GM12878 (cell line): ENCODE results near the gene COL18A1. TPM values are rescaled to one million over a fixed set of nuclear protein-coding genes. Genes with fewer than 3 reads are reported as not detected.
"Not testable (repeated sequence)": the region's sequence is repeated elsewhere in the genome, so short reads cannot be mapped to it uniquely, and the experiment has no call there.

ENCODE experiments used
- ATAC-seq: fragments of 200-7000 bp; cut with Tn5 transposase; 3 replicates; pipeline ENCODE4 v1.9.1; 2020; ENCODE audit warnings: mild to moderate bottlenecking, moderate library complexity
- BruUV-seq: library from RNA; stranded (reverse); fragments of 400-500 nt; replicated peaks from 2 replicates; lab custom pipeline; 2021; lab: Mats Ljungman, UMichigan
- CTCF ChIA-PET: fragments of 300-600 bp; sonication (Branson Sonifier 250); formaldehyde crosslinking; extraction: SDS; loops from one replicate; lab custom pipeline; 2021; ENCODE audit warnings: inconsistent platforms; lab: Yijun Ruan, JAX
- POLR2A ChIA-PET: fragments of 350-600 bp; formaldehyde crosslinking; extraction: SDS; loops from one replicate; lab custom pipeline; 2021; ENCODE audit warnings: inconsistent platforms; lab: Charles Lee
- RAD21 ChIA-PET: fragments of 300-600 bp; sonication (Branson Sonifier 250); formaldehyde crosslinking; loops from one replicate; lab custom pipeline; 2023; ENCODE audit warnings: antibody characterized with exemption; ENCODE audit not compliant: unreplicated experiment; lab: Charles Lee
- SMC1A ChIA-PET: fragments of 300-600 bp; sonication (Branson Sonifier 250); formaldehyde crosslinking; loops from one replicate; lab custom pipeline; 2023; ENCODE audit not compliant: unreplicated experiment, uncharacterized antibody; lab: Charles Lee
- DNase-seq: peaks from one replicate; pipeline ENCODE4 v3.0.0-alpha.2; 2011; ENCODE audit warnings: low read depth, low spot score
- FAIRE-seq: peaks from 3 replicates; lab custom pipeline; 2011; peaks lifted over from hg19 to GRCh38; lab: Jason Lieb, UNC
- H2AFZ ChIP-seq: 2 replicates; pipeline ENCODE4 v1.6.0; 2011; ENCODE audit warnings: low read depth, low read length, control low read depth; ENCODE audit not compliant: control insufficient read depth
- H3K27ac ChIP-seq: 2 replicates; pipeline ENCODE4 v1.5.1; 2011; ENCODE audit warnings: control low read depth; ENCODE audit not compliant: control insufficient read depth, insufficient read depth
- H3K27me3 ChIP-seq, 2 experiments: replicated peaks in 1 of 2; 2 replicates each; pipeline versions ENCODE4 v1.6.0 to v1.6.1; 2011; ENCODE audit warnings: low read length in 1 of 2; ENCODE audit not compliant: control insufficient read depth in 2 of 2, insufficient read depth in 2 of 2
- H3K36me3 ChIP-seq, 2 experiments: 2 replicates each; pipeline ENCODE4 v1.5.1; 2011; ENCODE audit warnings: low read length in 1 of 2; ENCODE audit not compliant: control insufficient read depth in 2 of 2, insufficient read depth in 2 of 2
- H3K4me1 ChIP-seq: 2 replicates; pipeline ENCODE4 v1.6.1; 2011; ENCODE audit warnings: mild to moderate bottlenecking, low read length, moderate library complexity, mixed read lengths; ENCODE audit not compliant: control insufficient read depth, insufficient read depth
- H3K4me2 ChIP-seq: 2 replicates; pipeline ENCODE4 v1.6.0; 2011; ENCODE audit warnings: control low read depth; ENCODE audit not compliant: control insufficient read depth, insufficient read depth
- H3K4me3 ChIP-seq: fragments of 200-600 bp; sonication (generic); 2 replicates; pipeline ENCODE4 v1.5.1; 2016
- H3K79me2 ChIP-seq: 2 replicates; pipeline ENCODE4 v1.6.0; 2011; ENCODE audit warnings: low read length; ENCODE audit not compliant: control insufficient read depth, insufficient read depth
- H3K9ac ChIP-seq: 2 replicates; pipeline ENCODE4 v1.8.0; 2011; ENCODE audit warnings: low read length, control low read depth, mixed read lengths; ENCODE audit not compliant: control insufficient read depth, insufficient read depth
- H3K9me3 ChIP-seq: replicated peaks from 3 replicates; pipeline ENCODE4 v1.5.1; 2011; ENCODE audit warnings: mild to moderate bottlenecking, low read length; ENCODE audit not compliant: control insufficient read depth, insufficient read depth
- H4K20me1 ChIP-seq: 2 replicates; pipeline ENCODE4 v1.6.0; 2011; ENCODE audit not compliant: control insufficient read depth, insufficient read depth
- CREM ChIP-seq: IDR thresholded peaks from 2 replicates; pipeline ENCODE4 v1.6.1; 2014; ENCODE audit warnings: antibody characterized with exemption, low read depth
- USF1 ChIP-seq: IDR thresholded peaks from 2 replicates; pipeline ENCODE4 v1.6.1; 2011; ENCODE audit warnings: borderline replicate concordance, low read depth, mild to moderate bottlenecking, moderate library complexity, mixed read lengths, low read length; ENCODE audit not compliant: insufficient read depth; ENCODE audit errors: extremely low read length
- WGBS: methylation state at CpG from one replicate; pipeline ENCODE4 v1.1.6; 2016; ENCODE audit warnings: low lambda C conversion rate; ENCODE audit not compliant: insufficient replicate concordance, insufficient coverage; ENCODE audit errors: missing lambda C conversion rate; 5-methylcytosine and 5-hydroxymethylcytosine counted together
- in situ Hi-C: fragments of 300-500 bp; cut with MboI; formaldehyde crosslinking; loops from 9 replicates; pipeline ENCODE4 v1.14.3; 2018; ENCODE audit warnings: mixed read lengths
- intact Hi-C: fragments of 100-400 bp; cut with micrococcal nuclease; formaldehyde crosslinking; loops from one replicate; pipeline ENCODE4 v1.14.2; 2022; ENCODE audit not compliant: unreplicated experiment
- polyA plus RNA-seq, 11 experiments: library from polyadenylated mRNA; depleted of rRNA in 4 of 11; unstranded in 6 of 11; stranded (reverse) in 5 of 11; fragments of >200 nt; fragmentation: Nextera tagmentation in 4 of 11; fragmentation: Illumina TruSeq in 1 of 11; extraction: Ambion mirVana in 4 of 11; extraction: Trizol in 1 of 11; gene quantifications; 1 replicate in 1 of 11; 2 replicates in 10 of 11; pipeline versions ENCODE4 v1.2.1 to v1.2.3, GENCODE V29; 2011 to 2016; ENCODE audit warnings: inconsistent platforms in 2 of 11, missing spikeins in 2 of 11, low read depth in 1 of 11
- total RNA-seq, 4 experiments: library from RNA; depleted of rRNA in 3 of 4; stranded (reverse); fragments of >200 nt in 3 of 4; fragmentation: Illumina TruSeq in 1 of 4; extraction: Trizol in 1 of 4; gene quantifications; 2 replicates each; pipeline versions ENCODE4 v1.2.1 to v1.2.3, GENCODE V29; 2013 to 2021

Gene COL18A1
- total and polyA plus RNA-seq, 10 of the 15 experiments (the other 5 are each of a cell fraction or from before 2014, with no cell fraction given) = under 0.01 to 0.49 (median 0.09) TPM; not detected in 3

GRCh38 chr21:45362748-45363145 lies 42.2 kb upstream of the COL18A1 start:
- Histone ChIP-seq H3K36me3 (no peaks in the 10 kb centered on the region), H3K4me2 (no peak overlapping the region), H3K9me3 (no peaks in the 10 kb centered on the region), H3K4me1 (no peaks in the 10 kb centered on the region), H4K20me1 (no peaks in the 10 kb centered on the region), H3K4me3 (no peak overlapping the region), H2AFZ (no peak overlapping the region), H3K9ac (no peak overlapping the region), H3K27me3 (no peaks in the 10 kb centered on the region), H3K27ac (no peak overlapping the region), H3K79me2 (no peaks in the 10 kb centered on the region)
- RAD21 ChIA-PET = no interaction called here
- no peak for TF ChIP-seq USF1
- TF ChIP-seq CREM = no peak
- ATAC-seq = no peak
- BruUV-seq = no TSS peak
- CTCF ChIA-PET = no interaction called here
- intact Hi-C loops = no loop called here
- DNase-seq = no peak
- SMC1A ChIA-PET = no interaction called here
- no peak for FAIRE-seq
- POLR2A ChIA-PET = no interaction called here
- WGBS = 48% methylated on average over 7 of the region's 14 CpGs
- in situ Hi-C loops = no loop called here

- in situ Hi-C loops, ATAC-seq, RAD21 ChIA-PET, H3K27me3 ChIP-seq, H2AFZ ChIP-seq, FAIRE-seq, CTCF ChIA-PET, H3K4me3 ChIP-seq, H3K36me3 ChIP-seq, DNase-seq, POLR2A ChIA-PET, H3K79me2 ChIP-seq, SMC1A ChIA-PET, intact Hi-C loops, BruUV-seq, H4K20me1 ChIP-seq, H3K27ac ChIP-seq, H3K9me3 ChIP-seq, H3K4me2 ChIP-seq, H3K4me1 ChIP-seq, H3K9ac ChIP-seq: not testable (repeated sequence)
- 75% methylated on average over 19 of the region's 19 CpGs for WGBS
Observed at GRCh38 chr21:45363272-45363671, 41.7 kb upstream of the COL18A1 start.
